Measurements from ENCODE around the gene PLCL1. TPM values are rescaled to one million over a fixed set of nuclear protein-coding genes. Genes with fewer than 3 reads are reported as not detected.
"Not testable (repeated sequence)": the region's sequence is repeated elsewhere in the genome, so short reads cannot be mapped to it uniquely, and the experiment has no call there.

The PLCL1 gene
- polyA plus RNA-seq, 1 donor from 2014 or later, result 0.23 TPM

DNA sequence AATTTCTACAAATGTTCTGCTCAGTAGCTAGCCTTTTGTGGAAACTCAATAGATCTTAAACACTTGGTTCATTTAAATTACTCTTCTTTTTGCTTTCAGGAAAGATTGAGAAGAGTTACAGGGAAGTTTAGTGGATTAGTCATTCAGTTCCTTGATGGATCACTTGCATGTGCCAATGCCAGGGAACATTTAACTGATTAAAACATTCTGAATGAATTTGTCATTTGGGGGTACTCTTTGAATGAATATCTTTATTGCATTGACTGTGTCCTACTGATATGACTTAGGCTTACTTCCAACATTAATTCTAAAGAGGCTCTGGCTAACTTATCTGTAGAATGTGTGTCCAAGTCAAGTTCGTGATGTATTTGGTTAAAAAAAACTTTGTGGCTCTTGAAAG is 199.8 kb downstream of the PLCL1 start:
- Mint-ChIP-seq H3K4me1 (peaks cover 0 to 8% (median 5%) of the 10 kb centered on the region in 3 donors), H3K27me3 (no peaks in the 10 kb centered on the region), H3K4me3 (no peak overlapping the region), H3K36me3 (no peaks in the 10 kb centered on the region), H3K9me3 (peaks cover 0 to 3% (median 0%) of the 10 kb centered on the region in 3 donors), H3K27ac (no peak overlapping the region)

GRCh38 chr2:198004921-198005829 is 200.8 kb downstream of the PLCL1 start:
- Mint-ChIP-seq H3K27me3 (no peaks in the 10 kb centered on the region), H3K4me1 (peaks cover 0 to 8% (median 5%) of the 10 kb centered on the region in 3 donors), H3K27ac (peak overlapping the region in 2 of 3 donors; percentile 69 to 82), H3K36me3 (no peaks in the 10 kb centered on the region), H3K4me3 (peak overlapping the region in 3 of 4 donors; percentile 4 to 34 (median 11)), H3K9me3 (peaks cover 0 to 3% (median 0%) of the 10 kb centered on the region in 3 donors)

DNA sequence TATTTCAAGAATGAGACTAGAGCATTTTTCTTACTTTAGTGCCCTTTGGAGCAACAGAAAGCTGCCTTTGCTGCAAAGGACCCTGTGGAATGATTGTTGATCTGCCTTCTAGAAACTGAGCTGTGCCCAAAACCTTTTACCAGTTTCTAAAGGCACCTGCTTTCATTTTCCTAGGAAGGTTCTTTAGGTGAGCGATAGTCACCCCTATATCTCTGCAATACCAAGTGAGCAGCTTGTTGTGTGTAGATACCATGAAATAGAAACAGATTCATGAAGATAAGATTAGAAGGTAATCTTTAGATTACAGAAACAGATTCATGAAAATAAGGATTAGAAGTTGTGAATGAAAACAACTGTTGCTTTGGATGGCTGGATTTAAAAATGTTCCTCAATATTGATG is 202.3 kb downstream of the PLCL1 start:
- no peak overlapping the region for H3K27ac Mint-ChIP-seq
- H3K36me3 Mint-ChIP-seq, result no peaks in the 10 kb centered on the region
- peaks cover 0 to 8% (median 5%) of the 10 kb centered on the region in 3 donors for H3K4me1 Mint-ChIP-seq

GRCh38 chr2:198008230-198008629 is 203.8 kb downstream of the PLCL1 start:
- H3K27ac Mint-ChIP-seq, result no peak overlapping the region
- no peaks in the 10 kb centered on the region for H3K36me3 Mint-ChIP-seq
- H3K4me1 Mint-ChIP-seq, result peaks cover 0 to 8% (median 5%) of the 10 kb centered on the region in 3 donors
- H3K9me3 Mint-ChIP-seq, result peaks cover 0 to 5% (median 2%) of the 10 kb centered on the region in 3 donors
- no peak overlapping the region for H3K4me3 Mint-ChIP-seq
- no peaks in the 10 kb centered on the region for H3K27me3 Mint-ChIP-seq

More for the DNA sequence above, 202.3 kb downstream of the PLCL1 start:
- Mint-ChIP-seq H3K4me3 (no peak overlapping the region), H3K9me3 (peaks cover 0 to 4% (median 0%) of the 10 kb centered on the region in 3 donors), H3K27me3 (no peaks in the 10 kb centered on the region)

DNA sequence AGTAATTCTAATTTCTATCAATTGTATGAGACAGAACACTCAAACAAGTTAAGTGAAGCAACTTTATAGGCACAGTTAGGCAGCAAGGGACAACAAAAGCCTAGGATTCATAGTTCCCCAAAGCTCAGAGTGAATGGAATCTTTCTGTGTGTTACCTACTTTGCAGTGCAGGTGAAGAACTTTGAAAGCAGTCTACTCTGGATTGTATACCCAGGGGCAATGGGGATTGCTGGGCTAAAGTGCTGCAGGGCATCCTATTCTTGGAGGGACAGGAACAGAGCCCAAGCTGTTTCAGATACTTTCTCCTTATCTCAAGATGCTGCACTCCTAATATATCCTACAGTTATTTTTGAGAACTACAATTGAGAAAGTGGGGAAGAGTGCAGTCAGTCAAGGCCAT is 207.6 kb downstream of the PLCL1 start:
- Mint-ChIP-seq H3K4me3 (no peak overlapping the region), H3K36me3 (no peaks in the 10 kb centered on the region), H3K9me3 (peaks cover 0 to 5% (median 2%) of the 10 kb centered on the region in 3 donors), H3K27me3 (peaks cover 2% of the 10 kb centered on the region), H3K27ac (peak overlapping the region in 1 of 3 donors; percentile 57), H3K4me1 (peaks cover 0 to 1% (median 0%) of the 10 kb centered on the region in 3 donors)

DNA sequence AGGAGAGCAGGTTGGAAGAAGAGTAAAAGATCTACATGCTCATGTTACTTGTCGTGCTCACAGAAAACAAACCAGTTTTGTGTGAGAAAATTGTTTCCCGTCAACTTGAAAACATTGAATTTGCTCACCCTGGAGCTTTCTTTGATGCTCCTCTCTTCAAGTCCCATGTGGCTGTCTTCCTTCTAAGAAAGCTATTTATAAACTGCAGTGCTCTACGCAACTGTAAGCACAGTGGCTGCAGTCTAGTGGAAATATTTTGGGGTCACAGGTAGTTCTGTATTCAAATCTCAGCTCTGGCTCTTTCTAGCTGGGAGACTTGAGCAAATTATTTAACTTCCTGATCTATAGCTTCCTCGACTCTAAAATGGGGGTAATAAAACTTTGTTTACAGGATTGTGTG is 211.8 kb downstream of the PLCL1 start:
- H3K36me3 Mint-ChIP-seq, result no peaks in the 10 kb centered on the region
- peaks cover 0 to 1% (median 0%) of the 10 kb centered on the region in 3 donors for H3K4me1 Mint-ChIP-seq
- H3K27ac Mint-ChIP-seq, result no peak overlapping the region
- no peak overlapping the region for H3K4me3 Mint-ChIP-seq
- peaks cover 2% of the 10 kb centered on the region for H3K27me3 Mint-ChIP-seq
- H3K9me3 Mint-ChIP-seq, result peaks cover 0 to 5% (median 4%) of the 10 kb centered on the region in 3 donors

DNA sequence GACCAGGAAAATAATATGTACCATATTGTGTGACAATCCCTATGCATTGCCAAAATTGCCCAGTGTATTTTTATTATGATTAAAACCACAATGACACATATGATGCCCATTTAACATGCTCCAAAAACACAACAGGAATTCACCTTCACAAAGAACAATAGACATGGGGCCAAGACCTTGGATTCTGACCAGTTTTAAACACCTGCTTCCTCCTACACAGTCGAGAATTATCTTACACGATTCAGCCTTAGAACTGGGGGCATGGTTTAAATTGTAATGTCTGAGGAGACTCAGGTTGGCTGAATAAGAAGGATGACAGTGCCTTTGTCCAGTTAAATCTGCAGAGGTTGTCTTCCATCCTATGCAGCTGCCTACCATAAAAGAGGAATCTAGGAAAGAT is 212.7 kb downstream of the PLCL1 start:
- Mint-ChIP-seq H3K27ac (no peak overlapping the region), H3K36me3 (no peaks in the 10 kb centered on the region), H3K27me3 (peaks cover 2% of the 10 kb centered on the region), H3K9me3 (peaks cover 0 to 4% (median 0%) of the 10 kb centered on the region in 3 donors), H3K4me3 (no peak overlapping the region), H3K4me1 (peaks cover 0 to 1% (median 0%) of the 10 kb centered on the region in 3 donors)

- H3K36me3 Mint-ChIP-seq, result no peaks in the 10 kb centered on the region
- no peaks in the 10 kb centered on the region for H3K27me3 Mint-ChIP-seq
- H3K9me3 Mint-ChIP-seq, result no peaks in the 10 kb centered on the region
- no peak overlapping the region for H3K4me3 Mint-ChIP-seq
- no peaks in the 10 kb centered on the region for H3K4me1 Mint-ChIP-seq
- H3K27ac Mint-ChIP-seq, result no peak overlapping the region
These were observed 224.6 kb downstream of the PLCL1 start for GRCh38 chr2:198028955-198029354.

- not testable (repeated sequence) for H3K4me3 Mint-ChIP-seq, H3K27me3 Mint-ChIP-seq, H3K36me3 Mint-ChIP-seq, H3K27ac Mint-ChIP-seq, H3K9me3 Mint-ChIP-seq, H3K4me1 Mint-ChIP-seq
These were observed 225.2 kb downstream of the PLCL1 start for GRCh38 chr2:198029576-198029975.

DNA sequence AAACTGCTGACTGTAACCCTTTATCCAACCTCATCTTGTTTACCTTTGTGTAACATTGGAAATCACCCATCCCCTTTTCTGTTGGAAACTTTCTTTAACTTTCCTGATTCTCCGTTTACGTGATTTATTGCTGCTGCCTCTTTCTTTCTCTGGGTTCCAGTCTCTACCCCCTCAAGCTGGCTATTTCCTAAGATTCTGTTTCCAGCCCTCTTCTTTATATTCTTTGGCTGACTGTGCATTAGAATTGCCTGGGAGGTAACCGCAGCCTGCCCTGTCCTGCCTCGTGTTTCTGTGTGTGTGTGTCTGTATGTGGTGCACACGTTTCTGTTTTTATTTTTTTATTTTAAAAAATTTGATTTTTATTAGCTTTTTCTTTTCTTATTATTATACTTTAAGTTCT is 229.2 kb downstream of the PLCL1 start:
- H3K27me3 Mint-ChIP-seq, result no peaks in the 10 kb centered on the region
- peaks cover 0 to 5% (median 4%) of the 10 kb centered on the region in 3 donors for H3K9me3 Mint-ChIP-seq
- no peaks in the 10 kb centered on the region for H3K36me3 Mint-ChIP-seq
- H3K27ac Mint-ChIP-seq, result no peak overlapping the region
- no peaks in the 10 kb centered on the region for H3K4me1 Mint-ChIP-seq
- H3K4me3 Mint-ChIP-seq, result no peak overlapping the region

DNA sequence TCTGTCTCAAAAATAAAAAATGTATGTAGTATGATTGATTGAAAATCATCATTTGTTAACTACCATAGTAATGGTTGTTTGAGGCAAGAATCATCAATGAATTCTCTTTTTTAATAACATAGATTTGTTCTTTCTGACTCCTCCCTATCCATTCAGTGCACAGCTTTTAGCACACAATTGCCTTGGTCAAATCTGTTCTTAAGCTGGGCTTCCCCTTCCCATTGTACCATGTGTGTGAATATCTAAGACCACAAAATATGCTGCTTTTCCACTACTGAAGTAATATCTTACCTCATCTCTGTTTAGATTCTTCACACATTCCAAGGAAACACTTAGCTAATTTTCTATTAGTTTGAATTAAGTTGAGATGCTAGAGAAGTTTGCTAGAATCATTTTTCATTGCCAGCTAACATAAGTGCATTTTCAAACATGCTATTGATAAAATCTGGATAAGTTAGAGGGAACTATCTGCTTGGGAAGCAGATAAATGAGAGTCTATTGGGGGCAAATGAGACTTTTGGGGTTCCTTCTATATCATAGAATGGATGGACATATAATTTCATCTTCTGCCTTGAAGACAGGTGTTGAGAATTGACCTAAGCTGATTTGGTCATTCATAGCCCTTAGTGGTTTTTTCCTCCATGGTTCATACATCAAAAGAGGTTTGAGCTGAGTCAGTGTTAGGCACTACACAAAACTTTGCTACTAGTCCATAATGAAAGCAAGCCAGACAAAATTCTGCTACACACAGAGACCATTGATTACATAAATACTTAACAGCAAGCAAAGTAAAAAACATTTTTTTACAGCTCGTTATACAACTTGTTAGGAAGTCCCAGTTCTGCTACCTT is 231.9 kb downstream of the PLCL1 start:
- Mint-ChIP-seq H3K36me3 (no peaks in the 10 kb centered on the region), H3K4me3 (no peak overlapping the region), H3K4me1 (no peaks in the 10 kb centered on the region), H3K27me3 (no peaks in the 10 kb centered on the region), H3K27ac (no peak overlapping the region), H3K9me3 (peaks cover 0 to 5% (median 4%) of the 10 kb centered on the region in 3 donors)

DNA sequence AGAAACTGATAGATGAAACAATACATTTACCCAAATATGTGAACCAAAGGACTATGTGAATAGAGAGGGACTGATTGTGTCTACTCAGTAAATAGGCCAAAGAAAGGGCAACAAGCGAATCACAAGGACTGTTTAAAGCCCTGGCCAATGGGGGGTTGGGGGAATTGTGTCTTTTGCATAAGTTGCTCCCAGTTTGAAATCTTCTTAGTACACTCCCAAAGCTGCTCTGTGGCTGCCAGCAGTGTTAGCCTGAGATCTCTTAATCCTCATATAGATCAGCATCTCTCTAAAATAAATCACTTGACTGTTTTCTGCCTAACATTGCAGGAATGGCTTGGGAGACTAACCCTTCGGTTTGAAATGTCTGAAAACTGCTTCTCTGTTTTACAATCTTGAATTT is 236.4 kb downstream of the PLCL1 start:
- no peak overlapping the region for H3K27ac Mint-ChIP-seq

DNA sequence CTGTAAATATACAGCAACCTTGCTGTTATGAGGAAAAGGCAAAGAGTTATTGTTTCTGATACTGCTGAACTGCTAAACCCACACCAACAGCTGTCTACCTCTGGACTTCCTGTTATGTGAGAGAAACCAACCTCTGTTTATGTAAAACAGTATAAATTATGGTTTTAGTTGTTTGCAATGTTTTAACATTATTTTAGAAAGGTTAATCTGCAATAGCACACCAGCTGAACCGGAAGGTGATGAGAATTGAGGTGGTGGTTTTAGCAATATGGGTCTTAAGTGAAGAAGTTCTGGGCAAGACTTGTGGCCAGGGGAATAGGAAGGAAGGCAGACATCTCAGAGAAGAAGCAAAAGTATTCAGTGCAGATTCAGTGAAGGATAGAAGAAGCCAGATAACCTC is 237.8 kb downstream of the PLCL1 start:
- Mint-ChIP-seq H3K4me1 (peaks cover 0 to 2% (median 0%) of the 10 kb centered on the region in 3 donors), H3K9me3 (no peaks in the 10 kb centered on the region), H3K27me3 (no peaks in the 10 kb centered on the region), H3K4me3 (no peak overlapping the region), H3K27ac (no peak overlapping the region), H3K36me3 (no peaks in the 10 kb centered on the region)

More for the DNA sequence above, 236.4 kb downstream of the PLCL1 start:
- Mint-ChIP-seq H3K4me3 (no peak overlapping the region), H3K27me3 (no peaks in the 10 kb centered on the region), H3K9me3 (peaks cover 0 to 4% (median 0%) of the 10 kb centered on the region in 3 donors), H3K36me3 (no peaks in the 10 kb centered on the region), H3K4me1 (peaks cover 0 to 2% (median 0%) of the 10 kb centered on the region in 3 donors)

- Mint-ChIP-seq H3K27me3 (no peaks in the 10 kb centered on the region), H3K4me1 (peaks cover 0 to 2% (median 0%) of the 10 kb centered on the region in 3 donors), H3K27ac (no peak overlapping the region)
These were observed 240.4 kb downstream of the PLCL1 start for GRCh38 chr2:198044777-198045176.

DNA sequence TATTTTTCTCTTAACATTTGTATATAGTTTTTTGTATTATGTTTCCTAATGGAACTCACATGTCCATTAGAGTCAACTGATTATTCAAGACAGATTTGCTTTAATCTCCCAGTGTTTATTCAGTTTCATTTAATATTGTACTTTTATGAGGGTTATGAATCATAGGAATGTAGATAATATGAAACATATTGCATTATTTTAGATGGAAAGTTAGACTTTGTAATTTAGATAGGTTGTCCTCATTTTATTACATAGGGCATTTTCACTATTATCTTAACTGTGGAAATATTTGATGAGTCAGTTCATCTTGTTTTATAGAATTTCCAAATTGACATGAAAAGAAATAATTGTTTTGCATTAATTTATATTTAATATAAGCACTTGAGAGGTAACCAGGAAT is 240.8 kb downstream of the PLCL1 start:
- H3K27ac Mint-ChIP-seq, result no peak overlapping the region
- H3K9me3 Mint-ChIP-seq, result no peaks in the 10 kb centered on the region
- H3K4me1 Mint-ChIP-seq, result peaks cover 0 to 2% (median 0%) of the 10 kb centered on the region in 3 donors
- H3K36me3 Mint-ChIP-seq, result no peaks in the 10 kb centered on the region
- H3K4me3 Mint-ChIP-seq, result no peak overlapping the region
- H3K27me3 Mint-ChIP-seq, result no peaks in the 10 kb centered on the region

More at GRCh38 chr2:198044777-198045176, 240.4 kb downstream of the PLCL1 start:
- Mint-ChIP-seq H3K4me3 (no peak overlapping the region), H3K36me3 (no peaks in the 10 kb centered on the region), H3K9me3 (no peaks in the 10 kb centered on the region)
